SU-DHL-6 (cell line): ENCODE results near the gene ZBED5.
A peak's percentile ranks its signal among the peaks of the same experiment; 100 is the strongest.

Experiments used
- H2AFZ ChIP-seq: fragments of 200-600 bp; sonication (generic); 2 replicates; pipeline ENCODE4 v1.6.1; 2014; ENCODE audit warnings: low read depth, mild to moderate bottlenecking, moderate library complexity, mixed read lengths, antibody characterized with exemption, low read length; ENCODE audit not compliant: severe bottlenecking
- H3F3A ChIP-seq: fragments of 200-600 bp; shearing (Covaris generic); 2 replicates; pipeline ENCODE4 v1.6.0; 2016; ENCODE audit warnings: antibody characterized with exemption, mild to moderate bottlenecking; ENCODE audit not compliant: insufficient read depth
- H3K27ac ChIP-seq: fragments of 200-600 bp; sonication (generic); 2 replicates; pipeline ENCODE4 v1.5.1; 2016; ENCODE audit warnings: low read depth, mild to moderate bottlenecking, low read length, moderate library complexity, mixed read lengths
- H3K27me3 ChIP-seq: fragments of 200-600 bp; sonication (generic), shearing (Covaris generic); 2 replicates; pipeline ENCODE4 v1.6.0; 2014; ENCODE audit warnings: mild to moderate bottlenecking, low read length
- H3K36me3 ChIP-seq: fragments of 200-600 bp; sonication (generic); 2 replicates; pipeline ENCODE4 v1.6.1; 2014; ENCODE audit warnings: mild to moderate bottlenecking, low read length, mixed read lengths
- H3K4me2 ChIP-seq: fragments of 300-600, 200-600 bp; shearing (Covaris generic), sonication (generic); 2 replicates; pipeline ENCODE4 v1.6.0; 2014; ENCODE audit warnings: low read length, low read depth, mild to moderate bottlenecking; ENCODE audit not compliant: poor library complexity, severe bottlenecking
- H3K4me3 ChIP-seq: fragments of 200-600 bp; sonication (generic); 2 replicates; pipeline ENCODE4 v1.5.1; 2014; ENCODE audit warnings: antibody characterized with exemption, low read length, mild to moderate bottlenecking, mixed read lengths; ENCODE audit not compliant: insufficient read depth, poor library complexity, severe bottlenecking
- H3K79me2 ChIP-seq: fragments of 200-600 bp; sonication (generic); 2 replicates; pipeline ENCODE4 v1.6.1; 2014; ENCODE audit warnings: mild to moderate bottlenecking, low read length, moderate library complexity; ENCODE audit not compliant: insufficient read depth
- H3K9ac ChIP-seq: fragments of 200-600 bp; sonication (generic); 2 replicates; pipeline ENCODE4 v1.7.0; 2014; ENCODE audit warnings: mild to moderate bottlenecking, low read length
- H3K9me2 ChIP-seq: fragments of 200-600 bp; sonication (generic); replicated peaks from 2 replicates; pipeline ENCODE4 v1.6.1; 2014; ENCODE audit warnings: low read length; ENCODE audit not compliant: insufficient read depth
- H3K9me3 ChIP-seq: fragments of 200-600 bp; sonication (generic); 2 replicates; pipeline ENCODE4 v1.6.1; 2014; ENCODE audit warnings: low read length, mixed read lengths; ENCODE audit not compliant: insufficient read depth
- H4K20me1 ChIP-seq: fragments of 200-600 bp; sonication (generic); 2 replicates; pipeline ENCODE4 v1.6.1; 2014; ENCODE audit warnings: low read depth, mild to moderate bottlenecking, antibody characterized with exemption, low read length, moderate library complexity, mixed read lengths
- EZH2phosphoT487 ChIP-seq: fragments of 200-600 bp; sonication (generic), shearing (Covaris generic); conservative IDR thresholded peaks from 2 replicates; pipeline ENCODE4 v1.6.1; 2018; ENCODE audit warnings: mild to moderate bottlenecking, antibody characterized with exemption, low read length, moderate library complexity, mixed read lengths
- TF ChIP-seq, protein P1 (sequence below): fragments of 200-600 bp; sonication (generic); IDR thresholded peaks from one replicate; pipeline ENCODE4 v1.5.1; 2017; ENCODE audit warnings: antibody characterized with exemption, mild to moderate bottlenecking, low read length, moderate library complexity; ENCODE audit not compliant: insufficient read depth, poor library complexity, severe bottlenecking

The ZBED5 gene

DNA sequence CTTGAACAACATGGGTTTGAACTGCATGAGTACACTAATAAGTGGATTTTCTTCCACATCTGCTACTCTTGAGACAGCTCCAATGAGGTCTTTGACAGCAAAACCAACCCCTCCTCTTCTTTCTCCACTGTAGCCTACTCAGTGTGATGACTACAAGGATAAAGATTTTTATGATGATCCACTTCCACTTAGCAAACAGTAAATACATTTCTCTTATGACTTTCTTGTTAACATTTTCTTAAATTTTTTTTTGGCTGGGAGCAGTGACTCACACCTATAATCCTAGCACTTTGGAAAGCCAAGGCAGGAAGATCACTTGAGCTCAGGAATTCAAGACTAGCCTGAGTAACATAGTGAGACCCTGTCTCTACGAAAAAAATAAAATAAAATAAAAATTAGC, 39.3 kb downstream of the ZBED5 start:
- Histone ChIP-seq H3K27ac (no peak overlapping the region), H3K9me2 (no peaks in the 10 kb centered on the region), H3K27me3 (no peaks in the 10 kb centered on the region), H3K9me3 (no peaks in the 10 kb centered on the region), H3K79me2 (no peaks in the 10 kb centered on the region), H3K36me3 (no peaks in the 10 kb centered on the region), H3K4me3 (no peak overlapping the region), H2AFZ (no peak overlapping the region), H3K4me2 (no peak overlapping the region), H3F3A (no peaks in the 10 kb centered on the region), H4K20me1 (no peaks in the 10 kb centered on the region), H3K9ac (no peak overlapping the region)
- TF ChIP-seq, protein P1, sequence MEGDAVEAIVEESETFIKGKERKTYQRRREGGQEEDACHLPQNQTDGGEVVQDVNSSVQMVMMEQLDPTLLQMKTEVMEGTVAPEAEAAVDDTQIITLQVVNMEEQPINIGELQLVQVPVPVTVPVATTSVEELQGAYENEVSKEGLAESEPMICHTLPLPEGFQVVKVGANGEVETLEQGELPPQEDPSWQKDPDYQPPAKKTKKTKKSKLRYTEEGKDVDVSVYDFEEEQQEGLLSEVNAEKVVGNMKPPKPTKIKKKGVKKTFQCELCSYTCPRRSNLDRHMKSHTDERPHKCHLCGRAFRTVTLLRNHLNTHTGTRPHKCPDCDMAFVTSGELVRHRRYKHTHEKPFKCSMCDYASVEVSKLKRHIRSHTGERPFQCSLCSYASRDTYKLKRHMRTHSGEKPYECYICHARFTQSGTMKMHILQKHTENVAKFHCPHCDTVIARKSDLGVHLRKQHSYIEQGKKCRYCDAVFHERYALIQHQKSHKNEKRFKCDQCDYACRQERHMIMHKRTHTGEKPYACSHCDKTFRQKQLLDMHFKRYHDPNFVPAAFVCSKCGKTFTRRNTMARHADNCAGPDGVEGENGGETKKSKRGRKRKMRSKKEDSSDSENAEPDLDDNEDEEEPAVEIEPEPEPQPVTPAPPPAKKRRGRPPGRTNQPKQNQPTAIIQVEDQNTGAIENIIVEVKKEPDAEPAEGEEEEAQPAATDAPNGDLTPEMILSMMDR: no peak
- TF ChIP-seq EZH2phosphoT487: no peak

DNA sequence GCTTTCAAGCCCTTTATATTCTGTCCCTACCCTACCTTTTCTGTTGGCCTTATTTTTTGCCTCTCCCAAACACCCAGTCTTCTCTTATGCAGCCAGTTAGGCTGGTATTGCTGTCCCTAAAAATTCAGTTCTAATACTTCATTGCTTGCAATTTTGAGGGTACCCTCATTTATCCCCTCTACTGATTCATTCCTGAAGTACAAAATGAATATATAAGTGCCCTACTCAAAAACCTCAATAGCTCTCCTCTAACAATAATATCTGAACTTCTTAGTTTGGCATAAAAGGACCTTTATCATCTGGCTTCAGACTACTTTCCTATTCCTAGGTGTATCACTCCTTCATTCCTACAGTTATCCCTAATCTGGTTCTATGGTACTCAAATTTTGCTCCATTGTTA, 43.9 kb downstream of the ZBED5 start:
- Histone ChIP-seq H3F3A (0 out of 2 replicates have a peak, but pooled peaks cover 3% of the 10 kb centered on the region), H4K20me1 (no peaks in the 10 kb centered on the region), H2AFZ (no peak overlapping the region), H3K9ac (no peak overlapping the region), H3K9me3 (no peaks in the 10 kb centered on the region), H3K4me2 (no peak overlapping the region), H3K4me3 (no peak overlapping the region), H3K27ac (no peak overlapping the region), H3K36me3 (no peaks in the 10 kb centered on the region), H3K9me2 (no peaks in the 10 kb centered on the region), H3K79me2 (no peaks in the 10 kb centered on the region), H3K27me3 (no peaks in the 10 kb centered on the region)
- TF ChIP-seq EZH2phosphoT487: no peak
- TF ChIP-seq, protein P1: no peak

DNA sequence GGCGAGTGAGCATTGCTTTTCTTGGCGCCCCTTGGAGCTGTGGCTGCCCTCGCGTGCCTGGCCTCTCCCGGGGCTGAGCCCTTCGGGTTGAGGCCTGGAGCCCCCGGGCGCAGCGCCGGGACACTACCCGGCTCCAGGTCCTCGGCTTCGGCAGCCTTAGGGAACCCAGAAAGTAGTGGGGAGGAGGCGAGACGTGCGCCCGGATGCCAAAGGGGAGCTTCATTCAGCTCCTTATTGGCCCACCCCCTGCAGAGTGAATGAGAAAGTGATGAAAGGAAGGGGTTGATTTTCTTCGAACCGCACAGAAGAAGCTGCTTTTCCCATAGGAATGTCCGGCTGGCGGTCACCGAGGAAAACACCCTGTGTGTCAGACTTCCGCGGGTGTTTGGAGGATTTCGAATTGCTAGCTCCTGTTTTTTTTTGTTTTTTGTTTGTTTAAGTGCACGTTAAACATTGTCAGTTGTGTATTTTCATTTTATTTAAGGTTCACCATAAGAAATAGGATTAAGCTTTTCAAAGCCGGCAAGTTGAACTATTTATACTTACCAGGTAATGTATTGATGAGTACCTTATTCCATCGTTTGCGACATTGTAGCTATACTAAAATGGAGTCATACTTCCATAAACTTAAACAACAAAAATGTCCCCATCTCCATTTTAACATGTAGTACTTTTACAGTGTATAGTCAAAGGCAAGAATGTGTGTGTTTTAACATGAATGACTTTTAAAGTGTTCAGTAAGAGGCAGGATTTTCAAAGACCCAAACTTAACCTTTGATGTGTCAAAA, 48.3 kb downstream of the ZBED5 start:
- TF ChIP-seq, protein P1: no peak
- TF ChIP-seq EZH2phosphoT487: no peak
- peaks cover 36% of the 10 kb centered on the region for H3K79me2 ChIP-seq

More for the DNA sequence above, 48.3 kb downstream of the ZBED5 start:
- peak overlapping the region; percentile 28; the same call in 1 of the 2 replicates for H3K27ac ChIP-seq
- H3K4me2 ChIP-seq: peak overlapping the region; percentile 82
- no peaks in the 10 kb centered on the region for H3K9me3 ChIP-seq
- H3K36me3 ChIP-seq: peaks cover 29% of the 10 kb centered on the region
- no peaks in the 10 kb centered on the region; the same call in 1 of the 2 replicates for H4K20me1 ChIP-seq
- no peaks in the 10 kb centered on the region for H3K27me3 ChIP-seq
- H3K4me3 ChIP-seq: peak overlapping the region; percentile 60
- no peaks in the 10 kb centered on the region for H3K9me2 ChIP-seq
- H3F3A ChIP-seq: peaks cover 29% of the 10 kb centered on the region
- H2AFZ ChIP-seq: peak overlapping the region; percentile 95
- H3K9ac ChIP-seq: peak overlapping the region; percentile 99
